Activated T-cell treated with anti-CD3 and anti-CD28 coated beads, Interleukin-2, amount 50 U/mL, for 4 hours (primary cell): ENCODE data around the gene KRT78. TPM values are rescaled to one million over a fixed set of nuclear protein-coding genes. Genes with fewer than 3 reads are reported as not detected.
A peak's percentile ranks its signal among the peaks of the same experiment; 100 is the strongest.
"Not testable (repeated sequence)": the region's sequence is repeated elsewhere in the genome, so short reads cannot be mapped to it uniquely, and the experiment has no call there.

ENCODE experiments used
- ATAC-seq, 2 donors: fragments of 200-7000 bp; cut with Tn5 transposase; one replicate each; pipeline ENCODE4 v1.10.0; 2021
- DNase-seq: peaks from one replicate; pipeline ENCODE4 v3.0.0-alpha.2; 2020
- H3K27me3 Mint-ChIP-seq: one replicate; pipeline ENCODE4 v1.8.0; 2021; ENCODE audit warnings: low read depth, mixed read lengths
- H3K36me3 Mint-ChIP-seq: one replicate; pipeline ENCODE4 v1.8.0; 2022; ENCODE audit warnings: mixed read lengths; ENCODE audit not compliant: insufficient read depth
- H3K4me1 Mint-ChIP-seq: one replicate; pipeline ENCODE4 v1.8.0; 2021; ENCODE audit warnings: low read depth, mixed read lengths
- H3K4me3 Mint-ChIP-seq: one replicate; pipeline ENCODE4 v1.8.0; 2021; ENCODE audit warnings: mild to moderate bottlenecking, moderate library complexity, mixed read lengths
- H3K9me3 Mint-ChIP-seq: one replicate; pipeline ENCODE4 v1.8.0; 2021; ENCODE audit warnings: mixed read lengths
- total RNA-seq, 3 donors: library from RNA; stranded (reverse); gene quantifications; one replicate each; pipeline ENCODE4 v1.2.1, GENCODE V29; 2021

Gene KRT78, protein sequence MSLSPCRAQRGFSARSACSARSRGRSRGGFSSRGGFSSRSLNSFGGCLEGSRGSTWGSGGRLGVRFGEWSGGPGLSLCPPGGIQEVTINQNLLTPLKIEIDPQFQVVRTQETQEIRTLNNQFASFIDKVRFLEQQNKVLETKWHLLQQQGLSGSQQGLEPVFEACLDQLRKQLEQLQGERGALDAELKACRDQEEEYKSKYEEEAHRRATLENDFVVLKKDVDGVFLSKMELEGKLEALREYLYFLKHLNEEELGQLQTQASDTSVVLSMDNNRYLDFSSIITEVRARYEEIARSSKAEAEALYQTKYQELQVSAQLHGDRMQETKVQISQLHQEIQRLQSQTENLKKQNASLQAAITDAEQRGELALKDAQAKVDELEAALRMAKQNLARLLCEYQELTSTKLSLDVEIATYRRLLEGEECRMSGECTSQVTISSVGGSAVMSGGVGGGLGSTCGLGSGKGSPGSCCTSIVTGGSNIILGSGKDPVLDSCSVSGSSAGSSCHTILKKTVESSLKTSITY
- not detected for total RNA-seq

DNA sequence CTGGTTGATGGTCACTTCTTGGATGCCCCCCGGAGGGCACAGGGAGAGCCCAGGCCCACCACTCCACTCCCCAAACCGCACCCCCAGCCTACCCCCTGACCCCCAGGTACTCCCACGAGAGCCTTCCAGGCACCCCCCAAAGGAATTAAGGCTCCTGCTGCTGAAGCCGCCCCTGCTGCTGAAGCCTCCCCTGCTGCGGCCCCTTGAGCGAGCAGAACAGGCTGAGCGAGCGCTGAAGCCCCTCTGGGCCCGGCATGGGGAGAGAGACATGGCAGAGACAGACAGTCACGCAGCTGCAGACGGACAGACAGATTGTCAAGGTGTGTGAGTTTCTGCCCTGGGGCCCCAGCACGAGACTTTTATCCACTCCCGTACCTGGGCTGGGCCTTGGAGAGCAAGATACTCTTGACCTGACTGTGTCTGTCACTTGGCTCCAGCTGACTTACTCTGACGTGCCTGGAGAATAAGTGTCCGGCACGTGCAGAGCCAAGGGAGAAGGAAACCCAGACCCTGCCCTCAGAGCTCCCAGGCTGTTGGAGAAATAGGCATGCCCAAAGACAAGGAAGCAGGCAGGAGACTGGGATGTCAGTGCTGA is at the start of gene KRT78:
Gene KRT78, minus strand, starts transcription at position 334 of the 595 bp plus-strand sequence. Its CDS starts 64 bp downstream, at position 270.
- DNase-seq: no peak
- Mint-ChIP-seq H3K4me1 (no peaks in the 10 kb centered on the region), H3K27me3 (peaks cover 3% of the 10 kb centered on the region), H3K4me3 (no peak within 1 kb of the TSS), H3K9me3 (no peaks in the 10 kb centered on the region), H3K36me3 (no peaks in the 10 kb centered on the region)
- no peak for ATAC-seq

- DNase-seq (no peak), ATAC-seq (peak in 1 of 2 donors; percentile 37)
- Mint-ChIP-seq H3K4me3 (no peak overlapping the region), H3K27me3 (peaks cover 2% of the 10 kb centered on the region), H3K4me1 (no peaks in the 10 kb centered on the region), H3K9me3 (no peaks in the 10 kb centered on the region), H3K36me3 (no peaks in the 10 kb centered on the region)
Observed at GRCh38 chr12:52896190-52897100, 47.7 kb upstream of the KRT78 start.

DNA sequence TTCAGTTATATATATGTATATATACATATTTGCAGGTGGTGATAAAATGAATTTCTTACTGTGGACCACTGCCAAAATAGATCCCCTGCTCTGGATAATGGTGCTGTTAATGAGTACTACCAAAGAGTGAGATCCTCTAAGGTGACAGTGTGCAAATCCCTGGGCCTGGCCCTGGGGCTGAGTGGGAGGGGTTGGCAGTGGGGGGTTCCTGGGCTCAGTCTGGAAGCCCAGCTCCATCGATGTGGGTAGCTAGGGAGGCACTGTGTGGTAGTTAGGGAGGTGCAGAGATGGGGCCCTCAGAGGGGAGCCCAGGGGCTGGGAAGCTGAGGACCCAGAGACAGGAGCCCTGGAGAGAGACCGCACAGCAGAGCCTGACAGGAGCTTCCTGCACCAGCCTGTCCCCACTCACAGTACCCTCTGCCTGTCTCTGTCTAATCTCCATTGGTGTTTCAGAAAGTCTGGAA is 47.0 kb upstream of the KRT78 start:
- no peaks in the 10 kb centered on the region for H3K4me1 Mint-ChIP-seq
- no peaks in the 10 kb centered on the region for H3K9me3 Mint-ChIP-seq
- no peak for DNase-seq
- H3K27me3 Mint-ChIP-seq: peaks cover 1% of the 10 kb centered on the region
- ATAC-seq: no peak
- H3K4me3 Mint-ChIP-seq: no peak overlapping the region
- H3K36me3 Mint-ChIP-seq: no peaks in the 10 kb centered on the region

GRCh38 chr12:52892974-52893373 is 44.2 kb upstream of the KRT78 start:
- H3K36me3 Mint-ChIP-seq: no peaks in the 10 kb centered on the region
- no peaks in the 10 kb centered on the region for H3K9me3 Mint-ChIP-seq
- no peak for ATAC-seq
- peaks cover 4% of the 10 kb centered on the region for H3K27me3 Mint-ChIP-seq
- H3K4me3 Mint-ChIP-seq: no peak overlapping the region
- no peak for DNase-seq
- H3K4me1 Mint-ChIP-seq: no peaks in the 10 kb centered on the region

DNA sequence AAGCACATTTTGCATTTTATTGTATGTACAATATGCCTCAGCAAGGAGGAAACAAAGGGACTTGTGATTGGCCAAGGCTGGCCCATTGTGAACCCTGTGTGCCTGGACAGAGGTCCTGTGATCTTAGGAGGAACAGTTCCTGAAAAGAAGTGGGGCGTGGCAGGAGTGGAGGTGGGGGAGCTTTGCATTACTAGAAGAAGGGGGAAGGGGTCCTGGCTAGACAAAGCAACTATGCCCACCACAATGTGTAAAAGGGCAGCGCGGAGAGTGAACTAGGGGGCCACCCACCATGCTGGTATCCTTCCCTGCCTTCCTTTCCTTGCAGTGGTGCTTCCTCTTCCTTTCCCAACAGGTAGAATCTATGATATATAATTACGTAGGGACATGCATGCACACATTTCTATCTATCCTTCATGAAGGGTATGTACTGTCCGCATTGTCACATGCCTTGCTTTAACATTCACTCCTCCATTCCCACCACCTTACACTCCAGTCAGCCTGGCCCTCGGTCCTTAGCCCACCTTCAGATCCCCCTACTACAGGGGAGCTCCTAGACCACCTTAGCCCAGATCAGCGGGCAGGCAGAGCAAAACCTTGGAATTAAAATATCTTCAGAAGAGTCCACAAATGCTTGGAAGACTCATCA is 43.5 kb upstream of the KRT78 start:
- peaks cover 4% of the 10 kb centered on the region for H3K27me3 Mint-ChIP-seq
- H3K9me3 Mint-ChIP-seq: no peaks in the 10 kb centered on the region
- no peaks in the 10 kb centered on the region for H3K4me1 Mint-ChIP-seq
- no peak overlapping the region for H3K4me3 Mint-ChIP-seq
- no peaks in the 10 kb centered on the region for H3K36me3 Mint-ChIP-seq
- ATAC-seq (no peak), DNase-seq (no peak)

GRCh38 chr12:52891044-52891443 is 42.2 kb upstream of the KRT78 start:
- H3K4me3 Mint-ChIP-seq: no peak overlapping the region
- no peak for DNase-seq
- peaks cover 4% of the 10 kb centered on the region for H3K27me3 Mint-ChIP-seq
- H3K9me3 Mint-ChIP-seq: no peaks in the 10 kb centered on the region
- ATAC-seq: no peak
- no peaks in the 10 kb centered on the region for H3K4me1 Mint-ChIP-seq
- no peaks in the 10 kb centered on the region for H3K36me3 Mint-ChIP-seq

- Mint-ChIP-seq H3K27me3 (peaks cover 4% of the 10 kb centered on the region), H3K4me1 (no peaks in the 10 kb centered on the region), H3K36me3 (no peaks in the 10 kb centered on the region), H3K4me3 (no peak overlapping the region), H3K9me3 (no peaks in the 10 kb centered on the region)
- DNase-seq (no peak), ATAC-seq (no peak)
Observed at GRCh38 chr12:52890417-52890816, 41.6 kb upstream of the KRT78 start.

- no peak overlapping the region for H3K4me3 Mint-ChIP-seq
- no peaks in the 10 kb centered on the region for H3K9me3 Mint-ChIP-seq
- no peaks in the 10 kb centered on the region for H3K36me3 Mint-ChIP-seq
- ATAC-seq: peak; percentile 79 to 80
- peaks cover 18% of the 10 kb centered on the region for H3K27me3 Mint-ChIP-seq
- H3K4me1 Mint-ChIP-seq: peaks cover 4% of the 10 kb centered on the region
- peak; percentile 82 for DNase-seq
Observed at GRCh38 chr12:52884526-52885293, 35.9 kb upstream of the KRT78 start.

GRCh38 chr12:52880499-52880898 is 31.7 kb upstream of the KRT78 start:
- H3K4me1 Mint-ChIP-seq, ATAC-seq, H3K4me3 Mint-ChIP-seq, DNase-seq, H3K9me3 Mint-ChIP-seq, H3K36me3 Mint-ChIP-seq: not testable (repeated sequence)
- peaks cover 14% of the 10 kb centered on the region for H3K27me3 Mint-ChIP-seq

DNA sequence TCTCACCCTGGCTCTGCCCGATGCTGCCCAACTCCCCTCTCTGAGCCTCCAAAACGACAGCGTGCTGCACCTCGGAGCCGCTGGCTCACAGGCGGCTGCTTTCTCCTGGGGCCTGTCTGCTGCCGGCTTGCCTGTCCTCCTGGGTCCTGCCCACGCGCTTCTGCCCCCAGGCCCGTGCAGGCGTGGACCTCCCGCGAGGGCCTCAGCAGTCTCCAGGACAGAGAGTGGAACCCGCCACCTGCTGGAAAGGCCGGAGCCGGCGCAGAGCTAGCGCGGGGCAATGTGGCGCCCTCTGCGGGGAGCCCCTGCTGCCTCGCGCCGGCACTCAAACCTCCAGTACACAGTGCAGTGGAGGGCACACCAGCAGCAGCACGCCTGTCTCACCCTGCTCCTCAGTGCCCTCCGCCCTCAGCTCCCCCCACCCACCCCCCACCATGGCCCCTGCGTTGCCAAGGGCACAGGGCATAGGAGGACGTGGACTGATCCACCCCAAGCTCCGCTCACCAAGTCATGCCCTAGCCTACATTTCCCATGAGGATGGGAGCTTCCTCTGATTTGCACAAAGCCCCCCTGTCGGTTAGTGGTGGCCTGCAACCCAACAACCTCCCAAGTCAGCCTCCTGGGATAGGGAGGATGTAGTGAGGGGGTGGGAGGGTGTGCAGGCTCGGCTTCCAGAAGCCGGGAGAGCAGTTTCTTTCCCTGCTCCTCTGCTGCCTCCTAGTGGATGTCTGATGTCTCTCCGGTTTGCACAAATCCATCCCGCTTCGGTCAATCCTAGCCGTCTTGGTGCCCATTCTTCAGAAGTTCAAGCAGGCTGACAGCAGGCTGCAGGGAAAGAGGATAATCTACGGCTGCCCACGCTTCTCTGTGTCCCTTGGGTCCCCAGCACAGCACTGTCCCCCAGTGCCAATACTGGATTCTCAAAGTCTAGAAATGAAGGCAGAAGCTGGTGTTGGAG is 30.9 kb upstream of the KRT78 start:
- DNase-seq (peak; percentile 62), ATAC-seq (peak; percentile 95 to 96)
- H3K4me1 Mint-ChIP-seq: peaks cover 6% of the 10 kb centered on the region
- peak overlapping the region; percentile 77 for H3K4me3 Mint-ChIP-seq
- no peaks in the 10 kb centered on the region for H3K9me3 Mint-ChIP-seq
- H3K36me3 Mint-ChIP-seq: no peaks in the 10 kb centered on the region
- H3K27me3 Mint-ChIP-seq: peaks cover 12% of the 10 kb centered on the region

- H3K27me3 Mint-ChIP-seq: peaks cover 12% of the 10 kb centered on the region
- ATAC-seq: no peak
- H3K9me3 Mint-ChIP-seq: no peaks in the 10 kb centered on the region
- no peaks in the 10 kb centered on the region for H3K36me3 Mint-ChIP-seq
- H3K4me1 Mint-ChIP-seq: peaks cover 11% of the 10 kb centered on the region
- H3K4me3 Mint-ChIP-seq: no peak overlapping the region
- no peak for DNase-seq
Observed at GRCh38 chr12:52878507-52879393, 30.0 kb upstream of the KRT78 start.

DNA sequence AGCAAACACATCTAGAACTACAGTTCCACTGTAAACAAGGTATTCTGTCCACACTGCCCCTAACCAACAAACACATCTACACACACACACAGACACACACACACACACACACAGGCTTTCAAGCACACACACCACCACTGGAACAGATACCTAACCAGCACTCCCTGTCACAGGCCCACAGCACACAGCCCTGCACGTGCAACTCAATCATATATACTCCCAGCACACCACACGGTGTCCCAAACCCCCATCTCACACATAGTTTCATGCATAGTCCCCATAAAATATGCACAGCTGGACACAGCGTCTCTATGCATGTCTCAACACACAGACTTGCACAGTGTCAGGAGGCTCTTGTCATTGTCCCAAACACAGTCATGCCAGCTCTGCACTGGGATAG is 28.4 kb upstream of the KRT78 start:
- Mint-ChIP-seq H3K9me3 (no peaks in the 10 kb centered on the region), H3K4me1 (peaks cover 18% of the 10 kb centered on the region), H3K4me3 (no peak overlapping the region), H3K27me3 (peaks cover 12% of the 10 kb centered on the region), H3K36me3 (no peaks in the 10 kb centered on the region)
- DNase-seq (no peak), ATAC-seq (no peak)
